ENCODE results near the gene MIS12. TPM values are rescaled to one million over a fixed set of nuclear protein-coding genes. Genes with fewer than 3 reads are reported as not detected.
A peak's percentile ranks its signal among the peaks of the same experiment; 100 is the strongest.

MIS12 gene
- total and polyA plus RNA-seq, 7 donors, result 3.6 to 16.6 (median 12.0) TPM

DNA sequence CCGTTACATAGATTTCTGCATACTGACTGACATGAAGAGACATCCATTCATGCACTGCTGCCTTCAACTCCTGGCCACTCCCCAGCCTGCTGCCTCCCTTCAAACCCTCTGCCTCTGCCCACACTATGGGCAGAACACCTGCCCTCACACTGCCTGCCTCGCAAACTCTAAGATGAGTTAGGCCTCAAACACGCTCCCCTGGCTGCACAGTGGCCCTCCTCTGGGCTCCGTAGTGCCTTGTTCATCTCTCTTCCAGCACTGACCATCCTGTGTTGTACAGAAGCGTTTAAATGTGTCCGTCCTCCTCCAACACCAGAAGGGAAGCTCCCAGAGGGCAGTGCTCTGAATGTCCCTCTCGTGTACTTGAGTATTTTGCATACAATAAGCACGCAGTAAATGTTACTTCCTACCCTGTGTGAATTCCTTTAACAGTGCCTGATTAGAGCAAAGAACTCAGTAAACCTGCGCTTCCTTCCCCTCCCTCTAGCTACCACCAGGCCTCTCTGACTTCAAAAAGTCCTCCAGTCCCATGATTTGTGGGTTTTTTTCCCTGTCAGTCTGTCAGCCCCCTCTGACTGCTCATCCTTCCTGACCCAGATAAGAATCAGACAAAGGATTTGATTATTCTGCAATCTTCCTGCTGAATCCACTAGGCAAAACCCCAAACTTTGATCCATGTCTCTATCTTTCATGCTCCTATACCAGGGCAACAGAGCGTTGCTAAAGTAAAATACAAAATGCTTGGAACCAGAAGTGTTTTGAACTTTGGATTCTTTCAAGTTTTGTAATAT is 21.5 kb upstream of the MIS12 start:
- Histone ChIP-seq H3K27me3 (no peaks in the 10 kb centered on the region), H3K36me3 (peaks cover 0 to 21% (median 3%) of the 10 kb centered on the region in 4 donors), H3K4me1 (peaks cover 0 to 25% (median 19%) of the 10 kb centered on the region in 4 donors), H3K27ac (no peak overlapping the region), H3K4me3 (no peak overlapping the region), H3K9me3 (no peaks in the 10 kb centered on the region)
- 89 to 90% methylated on average over 10 of the region's 10 CpGs for WGBS, 2 donors
- TF ChIP-seq EP300 (IDR thresholded peaks at IDR 0.05) (no peak), POLR2AphosphoS5 (IDR thresholded peaks at IDR 0.05) (no peak), POLR2A (IDR thresholded peaks at IDR 0.05) (no peak)
- TF ChIP-seq, protein P1, sequence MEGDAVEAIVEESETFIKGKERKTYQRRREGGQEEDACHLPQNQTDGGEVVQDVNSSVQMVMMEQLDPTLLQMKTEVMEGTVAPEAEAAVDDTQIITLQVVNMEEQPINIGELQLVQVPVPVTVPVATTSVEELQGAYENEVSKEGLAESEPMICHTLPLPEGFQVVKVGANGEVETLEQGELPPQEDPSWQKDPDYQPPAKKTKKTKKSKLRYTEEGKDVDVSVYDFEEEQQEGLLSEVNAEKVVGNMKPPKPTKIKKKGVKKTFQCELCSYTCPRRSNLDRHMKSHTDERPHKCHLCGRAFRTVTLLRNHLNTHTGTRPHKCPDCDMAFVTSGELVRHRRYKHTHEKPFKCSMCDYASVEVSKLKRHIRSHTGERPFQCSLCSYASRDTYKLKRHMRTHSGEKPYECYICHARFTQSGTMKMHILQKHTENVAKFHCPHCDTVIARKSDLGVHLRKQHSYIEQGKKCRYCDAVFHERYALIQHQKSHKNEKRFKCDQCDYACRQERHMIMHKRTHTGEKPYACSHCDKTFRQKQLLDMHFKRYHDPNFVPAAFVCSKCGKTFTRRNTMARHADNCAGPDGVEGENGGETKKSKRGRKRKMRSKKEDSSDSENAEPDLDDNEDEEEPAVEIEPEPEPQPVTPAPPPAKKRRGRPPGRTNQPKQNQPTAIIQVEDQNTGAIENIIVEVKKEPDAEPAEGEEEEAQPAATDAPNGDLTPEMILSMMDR (IDR thresholded peaks at IDR 0.05), result no peak
- DNase-seq, result no peak
- intact Hi-C loops (cut with DNase I), result no loop called here

DNA sequence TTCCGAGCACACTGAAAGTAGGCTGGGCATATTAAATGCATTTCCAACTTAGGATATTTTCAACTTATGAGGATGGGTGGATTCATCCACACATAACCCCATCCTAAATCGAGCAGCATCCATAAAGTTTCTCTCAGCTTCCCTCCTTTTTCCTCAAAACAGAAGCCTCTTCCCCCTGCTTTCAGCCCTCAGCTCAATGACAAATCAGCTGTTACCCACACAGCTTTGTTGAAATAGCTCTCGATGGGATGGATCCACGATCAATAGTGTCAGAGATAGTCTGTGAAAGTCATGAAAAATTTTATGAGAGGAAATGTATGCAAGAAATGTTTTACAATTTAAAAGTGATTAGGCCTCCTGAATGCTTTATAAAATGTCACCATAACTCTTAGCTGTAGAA is 20.1 kb upstream of the MIS12 start:
- intact Hi-C loops (cut with DNase I), result no loop called here
- peaks cover 0 to 9% (median 0%) of the 10 kb centered on the region in 4 donors for H3K36me3 ChIP-seq
- 93 to 95% methylated on average over 4 of the region's 4 CpGs for WGBS, 2 donors

DNA sequence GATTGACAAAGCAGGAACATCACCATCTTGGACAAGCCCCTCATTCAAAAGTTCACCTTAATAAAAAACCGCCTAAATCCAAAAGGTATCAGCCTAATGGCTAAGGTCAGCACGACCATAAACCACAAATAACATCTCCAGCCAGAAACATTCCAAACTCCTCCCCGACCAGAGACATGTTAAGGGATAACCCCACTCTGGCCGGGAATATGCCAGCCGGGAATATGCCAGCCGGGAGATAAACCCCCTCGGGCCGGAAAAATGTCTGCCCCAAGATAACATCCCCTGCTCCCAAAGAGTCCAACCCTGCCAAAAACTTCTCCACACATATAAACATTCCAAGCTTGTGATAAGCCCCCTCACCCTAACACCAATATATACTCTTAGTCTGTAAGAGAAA is 18.9 kb upstream of the MIS12 start:
- no peak for DNase-seq
- H3K9me3 ChIP-seq, result no peaks in the 10 kb centered on the region
- peaks cover 0 to 25% (median 19%) of the 10 kb centered on the region in 4 donors for H3K4me1 ChIP-seq
- no peaks in the 10 kb centered on the region for H3K27me3 ChIP-seq
- peaks cover 0 to 9% (median 0%) of the 10 kb centered on the region in 4 donors for H3K36me3 ChIP-seq
- no peak overlapping the region for H3K27ac ChIP-seq
- intact Hi-C loops (cut with DNase I), result no loop called here
- TF ChIP-seq, protein P1 (IDR thresholded peaks at IDR 0.05), result no peak
- TF ChIP-seq EP300 (IDR thresholded peaks at IDR 0.05) (no peak), POLR2A (IDR thresholded peaks at IDR 0.05) (no peak), POLR2AphosphoS5 (IDR thresholded peaks at IDR 0.05) (no peak)
- peak overlapping the region; percentile 54 to 97 (median 83) for H3K4me3 ChIP-seq
- 3 to 16% methylated on average over 8 of the region's 8 CpGs for WGBS, 2 donors

More for the DNA sequence above, 20.1 kb upstream of the MIS12 start:
- DNase-seq, result no peak
- Histone ChIP-seq H3K4me1 (peaks cover 0 to 25% (median 19%) of the 10 kb centered on the region in 4 donors), H3K4me3 (no peak overlapping the region), H3K9me3 (no peaks in the 10 kb centered on the region), H3K27ac (no peak overlapping the region), H3K27me3 (no peaks in the 10 kb centered on the region)
- no peak for TF ChIP-seq POLR2A (IDR thresholded peaks at IDR 0.05)
- TF ChIP-seq, protein P1 (IDR thresholded peaks at IDR 0.05), result no peak
- no peak for TF ChIP-seq EP300 (IDR thresholded peaks at IDR 0.05)
- no peak for TF ChIP-seq POLR2AphosphoS5 (IDR thresholded peaks at IDR 0.05)

DNA sequence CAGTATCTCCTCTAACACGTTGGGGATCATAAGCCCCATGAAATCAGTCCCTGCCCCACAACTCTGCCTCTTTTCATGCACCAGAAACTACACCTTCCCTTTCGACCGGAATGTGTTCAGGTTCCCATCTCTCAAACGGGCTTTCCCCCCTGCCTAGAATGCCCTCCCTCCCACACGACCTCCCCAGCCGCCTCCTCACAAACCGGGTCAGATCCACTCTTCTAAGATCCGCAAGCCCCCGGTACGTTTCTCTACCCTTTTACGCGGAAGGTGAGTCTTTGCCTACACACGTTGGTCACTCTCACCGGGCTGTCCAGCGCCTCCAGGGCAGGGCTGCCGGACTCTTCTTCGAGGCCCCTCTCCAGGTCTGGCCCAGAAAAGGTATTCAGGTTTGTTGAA is 18.3 kb upstream of the MIS12 start:
- DNase-seq, result no peak
- no peaks in the 10 kb centered on the region for H3K9me3 ChIP-seq
- TF ChIP-seq EP300 (IDR thresholded peaks at IDR 0.05), result no peak
- TF ChIP-seq, protein P1 (IDR thresholded peaks at IDR 0.05), result no peak
- no peak for TF ChIP-seq POLR2AphosphoS5 (IDR thresholded peaks at IDR 0.05)
- no peak for TF ChIP-seq POLR2A (IDR thresholded peaks at IDR 0.05)
- intact Hi-C loops (cut with DNase I), result no loop called here
- H3K4me3 ChIP-seq, result peak overlapping the region; percentile 54 to 97 (median 83)
- H3K27ac ChIP-seq, result peak overlapping the region; percentile 74 to 85 (median 80)
- no peaks in the 10 kb centered on the region for H3K27me3 ChIP-seq
- 0 to 1% methylated on average over 17 of the region's 17 CpGs for WGBS, 2 donors
- peaks cover 0 to 25% (median 19%) of the 10 kb centered on the region in 4 donors for H3K4me1 ChIP-seq
- peaks cover 0 to 12% (median 0%) of the 10 kb centered on the region in 4 donors for H3K36me3 ChIP-seq

All from sigmoid colon (tissue), 7 donors.